ENCODE results near the gene RPL35A. TPM values are rescaled to one million over a fixed set of nuclear protein-coding genes. Genes with fewer than 3 reads are reported as not detected.

RPL35A gene
- total and polyA plus RNA-seq, 2 experiments from 2014 or later = 1,070 to 2,096 TPM

- Histone ChIP-seq H3F3A (replicated peaks; ENCODE audit: low read depth) (no peaks in the 10 kb centered on the region), H3K79me2 (replicated peaks; ENCODE audit: insufficient read depth) (no peaks in the 10 kb centered on the region), H4K20me1 (replicated peaks; ENCODE audit: insufficient read depth) (no peaks in the 10 kb centered on the region), H3K36me3 (ENCODE audit: insufficient read depth) (no peaks in the 10 kb centered on the region), H3K4me1 (ENCODE audit: insufficient read depth) (peaks cover 5% of the 10 kb centered on the region), H3K27ac (ENCODE audit: low read depth) (no peak overlapping the region), H3K4me3 (no peak overlapping the region), H3K4me2 (no peak overlapping the region), H2AFZ (no peak overlapping the region), H3K27me3 (ENCODE audit: insufficient read depth) (no peaks in the 10 kb centered on the region), H3K9me2 (ENCODE audit: insufficient read depth) (no peaks in the 10 kb centered on the region)
- no peak for TF ChIP-seq POLR2AphosphoS5 (IDR thresholded peaks at IDR 0.05; ENCODE audit: low read depth)
- TF ChIP-seq STAT1 (IDR thresholded peaks at IDR 0.05; ENCODE audit: unreplicated experiment) = no peak
- no peak for TF ChIP-seq EZH2 (IDR thresholded peaks at IDR 0.05; ENCODE audit: low read depth, unreplicated experiment)
- no peak for TF ChIP-seq ETS1 (IDR thresholded peaks at IDR 0.05)
- no peak for TF ChIP-seq NANOG (IDR thresholded peaks at IDR 0.05; ENCODE audit: borderline replicate concordance)
- no peak for TF ChIP-seq CTCF (conservative IDR thresholded peaks at IDR 0.05; ENCODE audit: low read depth in 2 of 2)
- TF ChIP-seq ZNF331 (CRISPR knock-in tag; IDR thresholded peaks at IDR 0.05; ENCODE audit: low read depth) = no peak
- no peak for TF ChIP-seq ZNF462 (CRISPR knock-in tag; IDR thresholded peaks at IDR 0.05)
- H3K36me3 Mint-ChIP-seq (ENCODE audit: low read depth) = no peaks in the 10 kb centered on the region
- peaks cover 8% of the 10 kb centered on the region for H3K4me1 Mint-ChIP-seq
- ATAC-seq = no peak
- no peaks in the 10 kb centered on the region for H3K27me3 Mint-ChIP-seq (ENCODE audit: insufficient read depth, low read depth, poor library complexity)
- no peak overlapping the region for H3K27ac Mint-ChIP-seq
- no peak overlapping the region for H3K4me3 Mint-ChIP-seq
- no peaks in the 10 kb centered on the region for H3K9me3 Mint-ChIP-seq
- DNase-seq (ENCODE audit: low spot score) = no peak
Observed at GRCh38 chr3:197997936-197998335, 47.9 kb downstream of the RPL35A start.

Small RNA genes lying within 50 kb of the gene (small RNA-seq; reads per million reads assigned to genes)
- gene RNU6-621P (ENCODE audit: low replicate concordance) = not detected

Other genes starting within 250 kb of the RPL35A start
- 23.8 and 33.2 TPM in 2 replicates for gene RUBCN, start 213.3 kb upstream of the RPL35A start, total RNA-seq (2014; rRNA removed; shearing (Covaris generic))
- gene RUBCN, start 213.3 kb upstream of the RPL35A start, polyA plus RNA-seq (2016; fragmentation: Nextera tagmentation; extraction: Ambion mirVana) = 11.3 and 13.1 TPM in 2 replicates
- 13.7 and 24.7 TPM in 2 replicates for gene FYTTD1, start 200.3 kb upstream of the RPL35A start, total RNA-seq (2014; rRNA removed; shearing (Covaris generic))
- gene FYTTD1, start 200.3 kb upstream of the RPL35A start, polyA plus RNA-seq (2016; fragmentation: Nextera tagmentation; extraction: Ambion mirVana) = 14.0 and 14.8 TPM in 2 replicates
- gene LRCH3, start 158.9 kb upstream of the RPL35A start, total RNA-seq (2014; rRNA removed; shearing (Covaris generic)) = 60.0 and 66.8 TPM in 2 replicates
- gene LRCH3, start 158.9 kb upstream of the RPL35A start, polyA plus RNA-seq (2016; fragmentation: Nextera tagmentation; extraction: Ambion mirVana) = 17.1 and 22.9 TPM in 2 replicates
- 2.9 and 4.3 TPM in 2 replicates for gene LMLN, start 10.0 kb downstream of the RPL35A start, total RNA-seq (2014; rRNA removed; shearing (Covaris generic))
- 1.6 and 2.3 TPM in 2 replicates for gene LMLN, start 10.0 kb downstream of the RPL35A start, polyA plus RNA-seq (2016; fragmentation: Nextera tagmentation; extraction: Ambion mirVana)

Measured in GM23338 (cell line).